Measurements from ENCODE around the gene GMCL1.

GMCL1 gene

DNA sequence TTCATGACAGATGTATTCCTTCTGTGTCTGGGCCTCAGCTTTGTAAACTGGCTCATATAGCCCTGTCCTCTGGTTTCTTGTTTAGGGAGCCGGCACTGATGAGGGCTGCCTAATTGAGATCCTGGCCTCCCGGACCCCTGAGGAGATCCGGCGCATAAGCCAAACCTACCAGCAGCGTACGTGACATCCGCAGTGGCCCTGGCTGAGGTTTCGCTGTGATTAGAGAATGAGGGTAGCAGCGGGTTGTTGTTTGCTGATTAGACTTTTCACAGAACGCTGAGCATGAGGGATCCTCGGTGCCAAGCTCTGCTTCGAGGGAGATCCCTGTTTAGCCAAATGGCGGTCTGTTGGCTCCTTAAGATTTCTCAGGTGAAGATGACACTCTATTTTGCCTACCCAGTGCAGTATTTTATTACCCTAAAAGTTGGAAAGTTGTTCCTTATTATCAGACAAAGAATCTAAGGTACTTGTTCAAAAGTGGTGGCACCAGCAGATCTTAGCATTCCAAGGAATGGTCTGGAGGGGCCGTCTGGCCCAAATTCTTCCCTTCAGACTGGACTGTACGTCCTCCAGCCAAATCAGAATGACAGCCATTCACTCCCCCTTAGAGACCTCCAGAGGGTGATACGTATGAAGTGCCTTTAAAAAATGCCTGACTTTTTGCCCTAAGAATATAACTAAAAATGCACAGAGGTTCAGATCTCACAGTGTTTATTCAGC is 21.5 kb upstream of the GMCL1 start:
- no peak for DNase-seq (ENCODE audit: low read depth)
- no peak overlapping the region for H3K4me3 ChIP-seq (ENCODE audit: low read depth, low read length)
- TF ChIP-seq, protein P1, sequence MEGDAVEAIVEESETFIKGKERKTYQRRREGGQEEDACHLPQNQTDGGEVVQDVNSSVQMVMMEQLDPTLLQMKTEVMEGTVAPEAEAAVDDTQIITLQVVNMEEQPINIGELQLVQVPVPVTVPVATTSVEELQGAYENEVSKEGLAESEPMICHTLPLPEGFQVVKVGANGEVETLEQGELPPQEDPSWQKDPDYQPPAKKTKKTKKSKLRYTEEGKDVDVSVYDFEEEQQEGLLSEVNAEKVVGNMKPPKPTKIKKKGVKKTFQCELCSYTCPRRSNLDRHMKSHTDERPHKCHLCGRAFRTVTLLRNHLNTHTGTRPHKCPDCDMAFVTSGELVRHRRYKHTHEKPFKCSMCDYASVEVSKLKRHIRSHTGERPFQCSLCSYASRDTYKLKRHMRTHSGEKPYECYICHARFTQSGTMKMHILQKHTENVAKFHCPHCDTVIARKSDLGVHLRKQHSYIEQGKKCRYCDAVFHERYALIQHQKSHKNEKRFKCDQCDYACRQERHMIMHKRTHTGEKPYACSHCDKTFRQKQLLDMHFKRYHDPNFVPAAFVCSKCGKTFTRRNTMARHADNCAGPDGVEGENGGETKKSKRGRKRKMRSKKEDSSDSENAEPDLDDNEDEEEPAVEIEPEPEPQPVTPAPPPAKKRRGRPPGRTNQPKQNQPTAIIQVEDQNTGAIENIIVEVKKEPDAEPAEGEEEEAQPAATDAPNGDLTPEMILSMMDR (IDR thresholded peaks at IDR 0.05; ENCODE audit: insufficient read depth, low read depth, low read length, missing control alignments): no peak

DNA sequence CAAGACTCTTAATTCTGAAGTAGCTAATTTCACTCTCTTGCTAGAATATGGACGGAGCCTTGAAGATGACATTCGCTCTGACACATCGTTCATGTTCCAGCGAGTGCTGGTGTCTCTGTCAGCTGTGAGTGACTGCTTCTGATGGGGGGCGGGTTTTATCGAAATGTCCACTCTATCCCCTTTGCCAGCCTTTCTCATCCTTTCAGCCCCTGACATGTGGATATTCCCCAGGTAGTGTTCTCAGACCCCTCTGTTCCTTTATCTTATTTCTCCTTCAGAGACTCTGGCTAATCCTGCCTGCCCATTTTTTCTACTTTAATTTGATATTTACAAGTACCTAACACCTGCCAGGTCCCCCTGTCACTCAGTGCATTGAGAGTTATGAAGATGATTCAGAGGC is 18.9 kb upstream of the GMCL1 start:
- H3K4me3 ChIP-seq (ENCODE audit: low read depth, low read length): no peak overlapping the region
- TF ChIP-seq, protein P1 (IDR thresholded peaks at IDR 0.05; ENCODE audit: insufficient read depth, low read depth, low read length, missing control alignments): no peak
- no peak for DNase-seq (ENCODE audit: low read depth)

GRCh38 chr2:69811018-69811417 is 18.4 kb upstream of the GMCL1 start:
- TF ChIP-seq, protein P1 (IDR thresholded peaks at IDR 0.05; ENCODE audit: insufficient read depth, low read depth, low read length, missing control alignments): no peak
- DNase-seq (ENCODE audit: low read depth): no peak
- H3K4me3 ChIP-seq (ENCODE audit: low read depth, low read length): no peak overlapping the region

- TF ChIP-seq, protein P1 (IDR thresholded peaks at IDR 0.05; ENCODE audit: insufficient read depth, low read depth, low read length, missing control alignments): no peak
- no peak for DNase-seq (ENCODE audit: low read depth)
- H3K4me3 ChIP-seq (ENCODE audit: low read depth, low read length): no peak overlapping the region
Measured at GRCh38 chr2:69811591-69811990, 17.9 kb upstream of the GMCL1 start.

DNA sequence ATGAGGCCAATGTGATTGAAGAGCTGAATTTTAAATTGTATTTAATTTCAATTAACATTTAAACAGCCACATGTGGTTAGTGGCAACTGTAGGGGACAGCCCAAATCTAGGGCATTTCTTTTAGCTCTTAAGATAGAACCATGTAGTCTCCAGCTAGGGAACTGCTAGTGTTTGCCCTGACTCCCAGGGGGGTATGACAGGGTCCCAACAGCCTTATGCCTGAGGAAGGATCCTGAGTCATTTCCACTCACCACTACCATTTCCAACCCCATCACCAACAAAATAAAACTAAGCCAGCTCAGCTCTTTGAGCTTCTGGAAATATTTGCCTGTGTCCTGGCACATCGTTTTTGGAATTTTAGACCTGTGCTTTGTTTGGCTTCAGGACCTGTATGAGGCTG is 13.7 kb upstream of the GMCL1 start:
- DNase-seq (ENCODE audit: low read depth): no peak
- TF ChIP-seq, protein P1 (IDR thresholded peaks at IDR 0.05; ENCODE audit: insufficient read depth, low read depth, low read length, missing control alignments): no peak
- H3K4me3 ChIP-seq (ENCODE audit: low read depth, low read length): no peak overlapping the region

DNA sequence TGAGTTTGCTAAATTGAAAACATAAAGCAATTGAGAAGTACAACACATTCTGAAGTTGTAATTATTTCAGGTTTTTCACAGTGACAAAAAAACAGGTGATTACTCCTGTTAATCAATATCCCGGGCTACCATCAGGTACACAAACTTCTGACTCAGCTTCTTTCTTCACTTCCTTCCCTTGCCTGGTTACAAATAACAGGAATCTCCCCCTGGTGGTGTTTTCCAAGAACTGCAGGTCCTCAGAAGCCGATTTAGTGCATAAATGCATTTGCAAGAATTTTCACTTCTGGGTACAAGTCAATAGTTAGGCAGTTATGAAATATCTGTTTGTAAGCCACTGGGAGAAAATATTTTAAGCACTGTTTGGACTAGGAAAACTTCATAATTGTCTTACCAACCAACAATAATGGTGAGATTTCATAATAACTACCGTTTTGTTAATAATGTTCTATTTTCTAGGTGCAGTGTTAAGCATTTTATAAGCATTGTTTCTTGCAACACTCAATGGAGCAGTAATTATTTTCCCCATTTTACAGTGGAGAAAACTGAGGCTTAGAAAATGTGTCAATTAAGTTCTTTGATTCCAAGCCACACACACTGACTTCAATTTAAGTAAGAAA is 12.4 kb upstream of the GMCL1 start:
- DNase-seq (ENCODE audit: low read depth): peak; percentile 91
- no peak overlapping the region for H3K4me3 ChIP-seq (ENCODE audit: low read depth, low read length)
- TF ChIP-seq, protein P1 (IDR thresholded peaks at IDR 0.05; ENCODE audit: insufficient read depth, low read depth, low read length, missing control alignments): peak; percentile 72

Data from GM12865 (cell line).